ENCODE data around the gene ADRA2A.

Gene ADRA2A

GRCh38 chr10:111130471-111130870 is 53.6 kb downstream of the ADRA2A start:
- no peak for DNase-seq (ENCODE audit: low read depth in 1 of 2, low spot score in 1 of 2)

All from stimulated activated CD4-positive, alpha-beta T cell treated with anti-CD3 and anti-CD28 coated beads, Interleukin-15, amount 100 ng/mL, for 1 hour (primary cell).